Activated naive CD8-positive, alpha-beta T cell treated with anti-CD3 and anti-CD28 coated beads, Interleukin-2, amount 10 ng/mL, durations not matched to agents 7 days and 5 days (primary cell): ENCODE measurements around the gene SOX21. TPM values are rescaled to one million over a fixed set of nuclear protein-coding genes. Genes with fewer than 3 reads are reported as not detected.

Source experiments
- ATAC-seq: fragments of 150-1000 bp; cut with Tn5 transposase; one replicate; pipeline ENCODE4 v1.10.0; 2021; ENCODE audit warnings: low read depth, moderate library complexity
- POLR2A ChIA-PET: fragments of 350-600 bp; sonication (Branson Sonifier 250); formaldehyde crosslinking; loops from one replicate; lab custom pipeline; 2021; ENCODE audit warnings: antibody characterized with exemption; lab: Charles Lee
- DNase-seq: peaks from one replicate; pipeline ENCODE4 v3.0.0; 2021
- H3K27ac Mint-ChIP-seq: one replicate; pipeline ENCODE4 v1.8.0; 2022; ENCODE audit warnings: mild to moderate bottlenecking, mixed read lengths
- H3K27me3 Mint-ChIP-seq: one replicate; pipeline ENCODE4 v1.8.0; 2022; ENCODE audit warnings: mild to moderate bottlenecking, moderate library complexity, mixed read lengths
- H3K36me3 Mint-ChIP-seq: one replicate; pipeline ENCODE4 v1.8.0; 2021; ENCODE audit warnings: mild to moderate bottlenecking, mixed read lengths
- H3K4me1 Mint-ChIP-seq: one replicate; pipeline ENCODE4 v1.8.0; 2021; ENCODE audit warnings: mixed read lengths
- H3K4me3 Mint-ChIP-seq: one replicate; pipeline ENCODE4 v1.8.0; 2022; ENCODE audit warnings: mild to moderate bottlenecking, moderate library complexity, mixed read lengths
- H3K9me3 Mint-ChIP-seq: one replicate; pipeline ENCODE4 v1.8.0; 2021; ENCODE audit warnings: mixed read lengths
- total RNA-seq, 2 experiments: library from RNA; stranded (reverse); gene quantifications; one replicate each; pipeline ENCODE4 v1.2.3, GENCODE V29; 2021

SOX21 gene
- total RNA-seq, 2 experiments from 2014 or later = not detected

DNA sequence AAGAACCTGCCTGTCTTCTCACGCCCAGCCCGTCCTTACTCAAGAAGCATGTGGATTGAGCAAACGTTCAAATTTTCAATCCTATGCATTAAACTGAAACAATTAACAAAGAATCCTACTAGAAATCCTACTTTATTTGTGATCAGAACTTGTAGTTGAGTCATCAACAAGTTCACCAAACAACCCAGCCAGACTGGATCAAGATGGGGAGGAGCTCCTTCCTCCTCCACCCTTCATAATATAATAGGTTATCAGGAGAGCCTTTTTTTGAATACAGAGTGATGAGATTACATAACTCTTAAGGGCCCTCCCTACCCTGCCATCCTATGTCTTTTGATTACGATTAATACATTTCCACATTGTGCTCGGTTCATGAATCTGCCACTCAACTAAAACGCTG is 32.7 kb downstream of the SOX21 start:
- DNase-seq = no peak
- ATAC-seq = no peak
- H3K4me1 Mint-ChIP-seq = no peaks in the 10 kb centered on the region
- peaks cover 15% of the 10 kb centered on the region for H3K27me3 Mint-ChIP-seq
- no peak overlapping the region for H3K4me3 Mint-ChIP-seq
- no peaks in the 10 kb centered on the region for H3K9me3 Mint-ChIP-seq
- no peaks in the 10 kb centered on the region for H3K36me3 Mint-ChIP-seq
- H3K27ac Mint-ChIP-seq = no peak overlapping the region
- POLR2A ChIA-PET = no interaction called here

DNA sequence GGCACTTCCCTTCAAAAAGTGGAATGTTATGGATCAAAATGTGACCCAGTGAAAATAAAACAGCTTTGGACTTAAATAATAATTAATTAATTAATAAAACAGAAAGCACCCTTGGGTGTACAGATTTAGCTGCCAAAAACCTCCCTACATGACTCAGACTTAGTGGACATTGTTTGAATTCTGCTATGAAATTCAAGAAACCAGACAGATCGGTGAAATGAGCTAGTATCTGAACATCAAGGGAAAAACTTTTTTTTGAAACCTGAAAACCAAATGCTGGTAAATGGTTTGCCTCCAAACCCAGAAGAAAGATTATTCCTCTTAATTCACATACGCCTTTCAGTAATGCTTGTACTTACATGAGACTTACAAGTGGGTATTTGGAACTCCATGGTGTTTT is 33.5 kb downstream of the SOX21 start:
- H3K36me3 Mint-ChIP-seq = no peaks in the 10 kb centered on the region
- H3K27ac Mint-ChIP-seq = no peak overlapping the region
- H3K4me1 Mint-ChIP-seq = peaks cover 1% of the 10 kb centered on the region
- H3K9me3 Mint-ChIP-seq = no peaks in the 10 kb centered on the region
- POLR2A ChIA-PET = no interaction called here
- DNase-seq (no peak), ATAC-seq (no peak)
- H3K4me3 Mint-ChIP-seq = no peak overlapping the region
- peaks cover 15% of the 10 kb centered on the region for H3K27me3 Mint-ChIP-seq

DNA sequence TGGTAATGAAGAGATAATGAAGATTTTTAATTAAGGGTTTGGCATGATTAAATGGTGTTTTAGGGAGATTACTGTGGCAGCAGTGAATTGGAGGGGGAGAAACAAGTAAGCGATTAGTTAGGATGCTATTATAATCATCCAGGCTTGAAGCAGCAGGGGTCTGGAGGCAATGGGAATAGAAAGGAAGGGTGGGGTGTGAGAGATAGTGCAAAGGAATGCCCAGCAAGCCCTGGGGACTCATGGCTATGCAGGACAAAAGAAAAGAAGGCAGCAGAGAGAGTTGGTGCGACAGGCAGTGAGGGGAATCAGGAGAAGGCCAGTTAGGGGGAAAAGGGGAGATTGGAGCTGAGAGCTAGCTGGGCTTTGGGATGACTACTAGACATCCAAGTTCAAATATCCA is 34.5 kb downstream of the SOX21 start:
- DNase-seq = no peak
- H3K27me3 Mint-ChIP-seq = peaks cover 13% of the 10 kb centered on the region
- no peak overlapping the region for H3K4me3 Mint-ChIP-seq
- no peak for ATAC-seq
- H3K36me3 Mint-ChIP-seq = no peaks in the 10 kb centered on the region
- POLR2A ChIA-PET = no interaction called here
- peaks cover 1% of the 10 kb centered on the region for H3K4me1 Mint-ChIP-seq
- no peak overlapping the region for H3K27ac Mint-ChIP-seq
- H3K9me3 Mint-ChIP-seq = no peaks in the 10 kb centered on the region

DNA sequence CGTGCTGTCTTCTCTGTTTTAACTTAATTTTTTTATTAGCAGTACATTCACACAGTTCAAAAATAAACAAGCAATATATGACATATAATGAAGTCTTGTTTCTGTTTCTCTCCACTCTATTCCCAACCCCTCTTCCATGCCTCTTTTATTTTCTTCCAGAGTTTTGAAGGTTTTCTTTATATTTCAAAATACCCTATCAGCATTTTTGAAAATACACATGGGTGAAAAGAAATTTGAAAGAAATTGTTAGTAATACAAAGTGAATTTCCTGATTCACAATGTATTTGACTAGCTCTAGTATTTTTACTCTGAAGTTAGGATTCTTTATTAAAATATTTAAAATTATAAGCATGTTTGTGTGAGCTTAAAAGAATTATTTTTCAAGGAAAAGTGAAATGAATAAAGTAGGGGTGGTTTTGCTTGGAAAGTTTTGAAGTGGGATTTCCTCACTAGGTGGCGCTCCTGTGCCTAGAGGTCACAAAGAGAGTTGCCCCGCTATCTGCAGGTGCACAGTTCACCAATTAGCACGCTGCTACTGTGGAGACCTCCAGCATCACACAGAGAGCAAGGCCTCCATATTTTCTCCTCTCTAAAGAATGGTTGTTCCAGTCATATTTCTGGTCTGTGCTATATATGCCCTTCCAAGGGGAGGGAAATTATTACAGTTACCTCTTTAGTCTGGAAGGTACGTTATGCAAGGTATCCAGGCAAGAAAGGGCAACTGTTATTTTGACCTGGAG is 37.6 kb downstream of the SOX21 start:
- POLR2A ChIA-PET = no interaction called here
- peaks cover 1% of the 10 kb centered on the region for H3K4me1 Mint-ChIP-seq
- no peak overlapping the region for H3K4me3 Mint-ChIP-seq
- peaks cover 17% of the 10 kb centered on the region for H3K27me3 Mint-ChIP-seq
- no peak overlapping the region for H3K27ac Mint-ChIP-seq
- H3K9me3 Mint-ChIP-seq = no peaks in the 10 kb centered on the region
- ATAC-seq = no peak
- H3K36me3 Mint-ChIP-seq = no peaks in the 10 kb centered on the region
- DNase-seq = no peak

DNA sequence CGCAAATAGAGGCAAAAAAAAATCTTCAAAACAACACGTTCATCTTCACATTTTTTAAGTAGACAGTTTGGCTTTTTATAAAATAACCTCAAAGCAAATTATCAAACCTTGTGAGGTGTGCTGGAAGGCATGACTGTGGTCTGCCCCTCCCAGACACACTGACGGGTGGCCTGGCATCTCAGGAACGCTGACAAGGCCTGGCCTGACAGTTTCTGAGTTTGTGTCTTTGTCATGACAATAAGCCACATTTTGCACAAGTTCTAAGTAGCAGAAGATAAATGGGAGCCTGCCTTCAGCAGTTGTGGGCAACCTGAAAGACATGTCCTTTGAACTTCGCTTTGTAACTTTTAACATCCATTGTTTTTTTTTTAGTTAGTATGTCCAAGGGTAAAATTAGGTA is 38.5 kb downstream of the SOX21 start:
- Mint-ChIP-seq H3K4me3 (no peak overlapping the region), H3K27me3 (peaks cover 17% of the 10 kb centered on the region), H3K4me1 (peaks cover 1% of the 10 kb centered on the region), H3K9me3 (no peaks in the 10 kb centered on the region), H3K27ac (no peak overlapping the region), H3K36me3 (no peaks in the 10 kb centered on the region)
- POLR2A ChIA-PET = no interaction called here
- no peak for ATAC-seq
- DNase-seq = no peak

DNA sequence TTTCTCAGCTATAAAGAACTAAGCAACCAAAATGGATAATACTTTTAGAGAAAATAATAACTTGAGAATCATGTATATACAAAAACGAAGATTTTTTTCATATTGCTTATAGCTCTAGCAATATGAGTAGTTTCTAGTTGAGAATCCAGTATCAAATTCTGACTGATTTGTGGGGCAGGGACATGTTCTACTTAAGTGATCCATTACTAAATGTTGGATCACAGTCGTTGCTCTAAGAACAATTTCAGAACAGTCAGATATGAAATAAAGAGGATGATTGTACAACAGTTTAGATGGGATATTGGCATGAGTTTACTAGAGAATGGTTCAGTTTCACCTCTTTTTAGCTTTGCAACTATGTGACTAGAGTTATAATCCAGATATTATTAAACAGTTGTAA is 39.9 kb downstream of the SOX21 start:
- Mint-ChIP-seq H3K27ac (no peak overlapping the region), H3K4me1 (peaks cover 6% of the 10 kb centered on the region), H3K9me3 (no peaks in the 10 kb centered on the region), H3K36me3 (no peaks in the 10 kb centered on the region), H3K4me3 (no peak overlapping the region), H3K27me3 (peaks cover 17% of the 10 kb centered on the region)
- POLR2A ChIA-PET = no interaction called here
- DNase-seq (no peak), ATAC-seq (no peak)

DNA sequence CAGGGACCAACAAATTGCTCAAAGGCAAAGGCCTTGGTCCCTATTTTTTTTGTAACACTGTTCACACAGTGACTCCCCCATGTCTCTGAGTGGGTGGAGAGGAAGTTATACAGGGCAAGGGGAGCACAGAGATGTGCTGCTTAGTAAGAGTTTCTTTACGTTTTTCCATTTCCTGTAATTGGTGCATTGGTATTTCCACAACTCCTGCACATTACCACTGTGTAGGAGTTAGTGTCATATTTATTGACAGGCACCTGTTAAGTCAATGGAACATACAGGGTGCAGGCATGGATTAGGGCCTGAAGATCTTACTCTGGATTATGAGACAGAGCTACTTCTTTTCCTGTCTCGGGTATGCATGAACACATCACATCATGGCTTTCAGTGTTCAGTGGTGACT is 45.2 kb downstream of the SOX21 start:
- no peaks in the 10 kb centered on the region for H3K36me3 Mint-ChIP-seq
- POLR2A ChIA-PET = no interaction called here
- H3K4me1 Mint-ChIP-seq = peaks cover 16% of the 10 kb centered on the region
- no peak for ATAC-seq
- peaks cover 22% of the 10 kb centered on the region for H3K27me3 Mint-ChIP-seq
- H3K4me3 Mint-ChIP-seq = no peak overlapping the region
- DNase-seq = no peak
- no peak overlapping the region for H3K27ac Mint-ChIP-seq
- H3K9me3 Mint-ChIP-seq = no peaks in the 10 kb centered on the region

DNA sequence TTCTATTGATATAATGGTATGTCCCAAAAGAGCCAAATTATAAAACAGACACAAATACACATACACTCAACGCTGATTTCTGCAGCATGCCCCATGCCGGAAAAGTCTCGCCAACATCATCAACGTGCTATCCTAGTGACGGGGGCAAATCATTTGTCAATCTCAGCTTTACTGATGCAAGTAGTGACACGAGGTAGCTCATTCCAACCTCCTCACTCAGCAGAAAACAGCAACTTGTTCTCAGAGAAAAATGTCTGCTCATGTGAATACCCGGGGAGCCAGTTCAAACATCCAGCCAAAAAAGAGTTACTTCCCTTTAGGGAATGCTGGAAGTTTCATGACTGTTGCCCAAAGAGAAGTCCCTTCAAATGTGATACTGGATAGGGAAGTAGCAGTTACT is 46.3 kb downstream of the SOX21 start:
- H3K4me3 Mint-ChIP-seq = no peak overlapping the region
- H3K9me3 Mint-ChIP-seq = no peaks in the 10 kb centered on the region
- POLR2A ChIA-PET = no interaction called here
- ATAC-seq = no peak
- H3K4me1 Mint-ChIP-seq = peaks cover 16% of the 10 kb centered on the region
- no peak for DNase-seq
- H3K27ac Mint-ChIP-seq = no peak overlapping the region
- no peaks in the 10 kb centered on the region for H3K36me3 Mint-ChIP-seq
- H3K27me3 Mint-ChIP-seq = peaks cover 30% of the 10 kb centered on the region

DNA sequence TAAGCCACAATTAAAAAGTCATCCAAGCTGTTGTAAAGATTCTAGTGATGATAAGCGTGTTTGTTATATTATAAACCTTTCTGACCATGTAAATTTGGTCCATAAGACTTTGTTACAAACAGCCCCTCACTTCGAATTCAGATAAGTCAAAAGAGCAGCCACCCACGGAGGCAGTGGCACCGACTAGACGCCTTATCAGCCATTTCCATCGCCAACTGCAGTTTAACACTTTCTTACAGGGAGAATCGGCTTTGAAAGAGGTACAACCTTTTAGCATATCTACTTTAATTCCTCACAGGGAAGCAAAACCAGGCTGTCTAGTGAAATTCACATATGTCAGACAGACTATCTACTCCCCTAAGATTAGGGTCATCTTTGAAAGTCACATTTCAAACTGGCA is 47.5 kb downstream of the SOX21 start:
- POLR2A ChIA-PET = no interaction called here
- no peaks in the 10 kb centered on the region for H3K9me3 Mint-ChIP-seq
- peaks cover 16% of the 10 kb centered on the region for H3K4me1 Mint-ChIP-seq
- H3K27ac Mint-ChIP-seq = no peak overlapping the region
- H3K4me3 Mint-ChIP-seq = no peak overlapping the region
- H3K36me3 Mint-ChIP-seq = no peaks in the 10 kb centered on the region
- no peak for DNase-seq
- no peak for ATAC-seq
- peaks cover 30% of the 10 kb centered on the region for H3K27me3 Mint-ChIP-seq

DNA sequence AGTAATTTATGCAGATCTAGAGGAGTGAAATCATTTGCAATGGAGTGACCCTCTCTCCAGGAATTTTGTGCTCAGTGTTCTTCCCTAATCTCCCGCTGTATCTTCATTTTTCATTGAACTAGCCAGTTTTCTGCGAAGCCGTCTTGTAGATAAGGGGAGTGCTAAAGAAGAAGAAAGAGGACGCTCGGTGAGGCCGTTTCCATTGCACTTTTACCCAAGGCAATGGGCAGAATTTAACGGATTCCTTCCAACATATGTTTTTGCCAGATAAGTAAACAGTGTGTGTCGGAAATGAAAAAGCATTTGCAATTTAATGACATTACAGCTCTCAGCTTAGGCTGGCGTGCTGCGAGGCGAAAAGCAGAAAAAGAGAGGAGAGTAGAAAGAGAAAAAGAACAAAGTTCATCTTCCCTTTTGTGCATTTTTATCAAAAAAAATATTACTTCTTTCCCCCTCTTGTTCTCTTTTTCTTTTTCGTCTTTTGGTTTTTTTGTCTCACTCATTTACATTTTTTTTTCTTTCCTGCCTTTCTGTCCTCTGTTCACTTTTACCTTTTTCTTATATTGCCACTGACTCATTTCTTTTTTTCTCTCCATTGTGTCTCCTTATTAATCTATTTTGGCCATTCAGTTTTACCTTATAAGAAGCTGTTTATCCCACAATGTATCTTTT is 49.9 kb downstream of the SOX21 start:
- Mint-ChIP-seq H3K27me3 (peaks cover 34% of the 10 kb centered on the region), H3K27ac (no peak overlapping the region), H3K9me3 (no peaks in the 10 kb centered on the region), H3K4me1 (peaks cover 12% of the 10 kb centered on the region), H3K36me3 (no peaks in the 10 kb centered on the region), H3K4me3 (no peak overlapping the region)
- no peak for ATAC-seq
- no peak for DNase-seq
- POLR2A ChIA-PET = no interaction called here

DNA sequence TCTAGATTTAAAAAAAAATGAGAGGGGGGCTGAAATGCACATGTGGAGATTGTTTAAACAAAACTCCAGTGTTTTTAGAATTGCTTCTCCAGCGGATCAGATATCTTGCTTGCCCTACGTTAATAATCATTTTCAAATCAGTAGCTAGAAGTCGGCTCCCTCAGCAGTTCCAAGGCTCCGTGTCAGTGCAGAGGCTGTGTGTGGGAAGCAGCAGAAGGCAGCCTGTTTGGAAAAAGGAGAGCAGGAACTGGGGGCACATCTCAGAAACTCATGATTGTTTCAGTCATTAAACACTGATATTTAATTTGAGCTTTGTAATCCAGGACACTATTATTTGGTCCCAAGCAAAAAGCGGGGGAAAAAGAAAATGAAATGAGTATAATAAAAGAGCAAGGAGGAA is 50.9 kb downstream of the SOX21 start:
- H3K9me3 Mint-ChIP-seq = no peaks in the 10 kb centered on the region
- peaks cover 7% of the 10 kb centered on the region for H3K4me1 Mint-ChIP-seq
- peaks cover 34% of the 10 kb centered on the region for H3K27me3 Mint-ChIP-seq
- H3K27ac Mint-ChIP-seq = no peak overlapping the region
- no peak for ATAC-seq
- no peak for DNase-seq
- H3K4me3 Mint-ChIP-seq = no peak overlapping the region
- H3K36me3 Mint-ChIP-seq = no peaks in the 10 kb centered on the region
- POLR2A ChIA-PET = no interaction called here

DNA sequence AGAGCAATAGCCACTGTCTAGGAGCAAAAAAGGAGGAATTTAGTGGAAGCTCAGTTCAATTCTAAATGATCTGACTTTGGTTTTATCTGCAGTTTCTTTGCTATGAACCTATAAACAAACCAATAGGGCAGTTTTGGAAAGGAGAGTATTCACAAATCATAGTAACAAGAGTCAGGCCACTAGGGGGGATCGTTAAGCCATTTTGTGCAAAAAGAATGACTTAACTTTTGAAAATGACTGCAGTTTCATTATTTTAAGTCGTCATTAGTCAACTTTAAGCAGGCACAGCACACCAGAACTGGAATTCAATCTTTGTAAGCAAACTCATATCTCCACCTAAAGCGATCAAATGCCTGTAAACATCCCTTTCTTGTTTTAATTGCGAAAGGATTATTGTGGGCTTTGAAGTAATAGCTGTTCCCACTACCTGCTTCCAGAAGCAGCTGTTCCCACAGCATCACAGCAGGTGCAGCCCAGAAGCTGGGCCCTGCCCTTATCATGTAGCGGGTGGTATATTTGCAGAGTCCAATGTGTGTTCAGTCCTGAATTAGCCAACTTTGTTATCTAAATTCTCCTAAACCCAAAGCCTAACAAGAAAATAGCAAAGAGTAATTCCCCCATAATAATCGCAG is 51.5 kb downstream of the SOX21 start:
- DNase-seq (no peak), ATAC-seq (no peak)
- no peak overlapping the region for H3K27ac Mint-ChIP-seq
- no peaks in the 10 kb centered on the region for H3K9me3 Mint-ChIP-seq
- H3K4me1 Mint-ChIP-seq = peaks cover 7% of the 10 kb centered on the region
- H3K27me3 Mint-ChIP-seq = peaks cover 37% of the 10 kb centered on the region
- no peak overlapping the region for H3K4me3 Mint-ChIP-seq
- no peaks in the 10 kb centered on the region for H3K36me3 Mint-ChIP-seq
- POLR2A ChIA-PET = no interaction called here
